A673 (cell line): ENCODE results near the gene LRRK1.

Experiments used
- EZH2 ChIP-seq: fragments of 200-600 bp; sonication (generic); IDR thresholded peaks from 2 replicates; pipeline ENCODE4 v1.6.1; 2017; ENCODE audit warnings: borderline replicate concordance, low read depth, mild to moderate bottlenecking, mixed read lengths, antibody characterized with exemption, low read length; ENCODE audit not compliant: poor library complexity, severe bottlenecking
- TF ChIP-seq, protein P1 (sequence below): fragments of 300-800, 200-600 bp; sonication (generic); conservative IDR thresholded peaks from 2 replicates; pipeline ENCODE4 v1.5.1; 2017; ENCODE audit warnings: low read depth, mild to moderate bottlenecking, antibody characterized with exemption, low read length, moderate library complexity, mixed read lengths

DNA sequence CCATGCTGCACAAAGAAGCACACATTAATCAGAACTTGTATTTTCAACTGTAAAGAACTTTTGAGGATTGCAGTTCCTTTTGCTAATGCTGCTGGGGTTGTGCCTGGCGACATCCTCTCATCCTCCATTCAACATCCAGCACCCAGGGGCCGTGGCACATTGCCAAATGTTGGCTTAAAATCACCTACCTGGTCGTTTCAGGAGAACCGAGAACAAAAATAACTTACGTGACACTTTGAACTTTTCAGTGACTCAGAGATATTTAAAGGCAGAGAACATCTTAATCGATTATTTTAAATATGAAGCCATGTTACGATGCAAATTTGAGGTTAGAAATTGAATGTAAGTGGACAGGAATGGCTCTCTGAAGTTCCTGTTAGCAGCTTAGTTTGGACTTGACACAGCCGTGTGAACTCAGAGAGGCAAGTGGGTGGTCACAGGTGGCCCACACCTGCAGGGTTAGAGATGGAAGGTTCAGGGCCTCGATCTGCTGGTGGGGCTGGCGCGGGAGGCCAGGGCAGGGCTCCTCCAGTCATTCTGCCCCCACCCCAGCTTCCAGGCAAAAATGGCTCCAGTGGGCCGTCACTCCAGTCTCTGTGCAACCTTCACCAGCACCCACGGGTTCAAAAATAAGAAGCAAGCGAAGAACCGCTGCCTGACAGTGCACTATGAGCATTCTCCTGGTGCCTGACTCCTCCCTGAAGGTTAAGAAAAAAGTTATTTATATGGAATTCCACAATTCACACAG is 12.2 kb downstream of the LRRK1 start:
- TF ChIP-seq, protein P1, sequence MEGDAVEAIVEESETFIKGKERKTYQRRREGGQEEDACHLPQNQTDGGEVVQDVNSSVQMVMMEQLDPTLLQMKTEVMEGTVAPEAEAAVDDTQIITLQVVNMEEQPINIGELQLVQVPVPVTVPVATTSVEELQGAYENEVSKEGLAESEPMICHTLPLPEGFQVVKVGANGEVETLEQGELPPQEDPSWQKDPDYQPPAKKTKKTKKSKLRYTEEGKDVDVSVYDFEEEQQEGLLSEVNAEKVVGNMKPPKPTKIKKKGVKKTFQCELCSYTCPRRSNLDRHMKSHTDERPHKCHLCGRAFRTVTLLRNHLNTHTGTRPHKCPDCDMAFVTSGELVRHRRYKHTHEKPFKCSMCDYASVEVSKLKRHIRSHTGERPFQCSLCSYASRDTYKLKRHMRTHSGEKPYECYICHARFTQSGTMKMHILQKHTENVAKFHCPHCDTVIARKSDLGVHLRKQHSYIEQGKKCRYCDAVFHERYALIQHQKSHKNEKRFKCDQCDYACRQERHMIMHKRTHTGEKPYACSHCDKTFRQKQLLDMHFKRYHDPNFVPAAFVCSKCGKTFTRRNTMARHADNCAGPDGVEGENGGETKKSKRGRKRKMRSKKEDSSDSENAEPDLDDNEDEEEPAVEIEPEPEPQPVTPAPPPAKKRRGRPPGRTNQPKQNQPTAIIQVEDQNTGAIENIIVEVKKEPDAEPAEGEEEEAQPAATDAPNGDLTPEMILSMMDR, result no peak
- no peak for TF ChIP-seq EZH2
